Activated CD4-positive, alpha-beta T cell treated with anti-CD3 and anti-CD28 coated beads for 48 hours (primary cell): Measurements from ENCODE around the gene DEPDC7.
"Not testable (repeated sequence)": the region's sequence is repeated elsewhere in the genome, so short reads cannot be mapped to it uniquely, and the experiment has no call there.

Source experiments
- DNase-seq: peaks from one replicate; pipeline ENCODE4 v3.0.0-alpha.2; 2020

Gene DEPDC7

DNA sequence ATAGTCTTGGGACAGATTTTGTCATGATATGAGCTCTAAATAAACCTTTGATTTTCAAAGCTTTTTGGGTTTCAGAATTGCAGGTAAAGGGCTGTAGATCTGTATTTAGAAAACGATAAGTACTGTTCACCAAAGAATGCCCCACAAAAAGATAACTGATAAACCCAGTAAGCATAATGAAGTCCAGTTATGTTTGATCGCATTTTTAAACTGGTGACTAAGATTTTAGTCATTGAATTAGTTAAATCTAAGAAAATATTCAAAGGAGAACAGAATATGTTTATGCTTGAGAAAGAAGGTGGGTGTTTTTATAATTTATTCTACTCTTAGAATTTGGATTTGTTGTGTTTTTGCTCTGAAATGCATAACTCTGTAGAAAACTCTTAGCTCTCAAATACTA, 11.6 kb downstream of the DEPDC7 start:
- DNase-seq = no peak

DNA sequence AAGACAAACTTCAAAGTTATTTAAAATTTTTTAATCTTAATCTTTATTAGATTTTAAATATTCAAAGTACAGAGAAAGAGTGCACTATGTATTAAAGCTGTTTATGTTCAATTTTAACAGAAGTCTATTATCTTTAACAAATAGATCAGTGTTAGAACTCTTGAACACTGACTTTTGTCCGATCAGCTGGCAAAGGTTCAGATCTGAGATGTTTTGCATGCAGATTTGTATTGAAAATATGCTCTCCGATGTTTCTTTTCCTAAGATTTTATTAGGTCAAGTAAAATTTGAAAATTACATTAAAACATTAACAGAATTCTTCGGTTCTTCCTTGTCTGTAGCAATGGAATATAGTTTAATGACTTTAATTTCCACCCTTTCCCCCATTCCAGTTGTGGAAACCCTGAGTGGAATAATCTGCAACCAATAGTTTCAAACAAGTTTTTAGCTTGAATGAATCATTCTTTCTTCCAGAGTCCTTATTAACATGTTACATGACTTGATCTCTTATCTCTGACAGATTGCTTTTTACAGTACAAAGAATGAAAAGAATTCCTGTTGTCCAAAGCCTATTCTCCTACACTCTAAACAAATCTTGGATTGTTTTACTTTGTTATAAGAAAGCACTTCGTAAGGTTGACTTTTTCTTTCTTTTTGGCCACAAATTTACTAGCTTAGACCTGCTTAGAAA, 12.3 kb downstream of the DEPDC7 start:
- DNase-seq = no peak

DNA sequence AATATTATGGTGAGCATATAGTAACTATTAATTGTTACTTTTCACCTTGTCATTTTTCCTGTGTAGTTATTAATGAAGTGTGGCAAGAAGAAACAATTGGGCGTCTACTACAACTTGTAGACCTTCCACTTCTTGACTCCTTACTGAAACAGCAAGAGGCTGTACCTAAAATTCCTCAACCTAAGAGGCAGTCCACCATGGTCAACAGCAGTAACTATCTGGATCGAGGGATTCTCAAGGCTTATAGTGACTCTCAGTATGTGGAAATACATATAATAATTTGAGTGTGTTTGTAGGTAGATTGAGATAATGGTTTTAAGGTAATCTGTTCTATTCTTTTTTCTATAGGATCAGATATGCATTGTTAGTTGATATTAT, 12.8 kb downstream of the DEPDC7 start:
- no peak for DNase-seq

DNA sequence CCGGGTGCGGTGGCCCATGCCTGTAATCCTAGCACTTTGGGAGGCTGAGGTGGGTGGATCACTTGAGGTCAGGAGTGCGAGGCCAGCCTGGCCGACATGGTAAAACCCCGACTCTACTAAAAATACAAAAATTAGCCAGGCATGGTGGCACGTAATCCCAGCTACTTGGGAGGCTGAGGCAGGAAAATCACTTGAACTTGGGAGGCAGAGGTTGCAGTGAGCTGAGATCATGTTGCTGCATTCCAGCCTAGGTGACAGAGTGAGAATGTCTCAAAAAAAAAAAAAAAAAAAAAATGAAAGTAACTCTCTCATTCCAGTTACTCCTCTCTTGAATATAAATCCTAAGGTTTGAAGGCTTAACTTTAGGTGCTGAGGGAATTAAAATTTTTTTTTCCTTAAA, 13.5 kb downstream of the DEPDC7 start:
- not testable (repeated sequence) for DNase-seq

DNA sequence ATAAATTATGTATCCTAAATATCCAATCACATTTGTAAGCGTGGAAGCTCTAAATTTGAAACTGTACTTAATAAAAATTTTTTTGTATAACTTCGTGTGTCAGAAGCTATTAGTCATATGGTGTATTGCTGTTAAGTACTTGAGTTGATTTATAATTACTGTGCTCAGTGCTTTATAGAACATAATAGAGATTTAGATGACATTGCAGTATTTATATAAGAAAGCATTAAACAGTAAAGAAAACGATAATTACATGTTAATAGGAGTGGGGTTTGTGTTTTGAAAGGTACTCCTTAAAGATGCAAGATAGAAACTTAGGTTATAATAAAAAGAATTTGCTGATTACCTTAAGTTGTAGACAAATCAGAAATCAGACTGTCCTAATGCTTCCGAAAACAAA, 17.8 kb downstream of the DEPDC7 start:
- DNase-seq = no peak

DNA sequence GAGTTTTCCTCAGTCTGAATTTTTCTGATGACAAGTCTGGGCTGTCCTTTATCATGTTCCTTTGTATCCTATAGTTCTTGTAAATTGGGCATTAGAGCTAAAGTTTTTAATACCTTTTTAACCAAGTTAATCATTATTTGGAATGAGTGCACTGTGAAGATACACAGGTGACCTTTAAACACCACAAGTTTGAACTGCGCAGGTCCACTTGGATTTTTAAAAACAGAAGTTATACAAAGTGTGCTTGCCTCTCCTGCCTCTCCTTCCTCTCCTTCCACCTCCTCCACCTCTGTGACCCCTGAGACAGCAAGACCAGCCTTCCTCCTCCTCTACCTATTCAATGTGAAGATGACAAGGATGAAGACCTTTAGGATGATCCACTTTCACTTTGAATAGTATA, 19.3 kb downstream of the DEPDC7 start:
- no peak for DNase-seq

DNA sequence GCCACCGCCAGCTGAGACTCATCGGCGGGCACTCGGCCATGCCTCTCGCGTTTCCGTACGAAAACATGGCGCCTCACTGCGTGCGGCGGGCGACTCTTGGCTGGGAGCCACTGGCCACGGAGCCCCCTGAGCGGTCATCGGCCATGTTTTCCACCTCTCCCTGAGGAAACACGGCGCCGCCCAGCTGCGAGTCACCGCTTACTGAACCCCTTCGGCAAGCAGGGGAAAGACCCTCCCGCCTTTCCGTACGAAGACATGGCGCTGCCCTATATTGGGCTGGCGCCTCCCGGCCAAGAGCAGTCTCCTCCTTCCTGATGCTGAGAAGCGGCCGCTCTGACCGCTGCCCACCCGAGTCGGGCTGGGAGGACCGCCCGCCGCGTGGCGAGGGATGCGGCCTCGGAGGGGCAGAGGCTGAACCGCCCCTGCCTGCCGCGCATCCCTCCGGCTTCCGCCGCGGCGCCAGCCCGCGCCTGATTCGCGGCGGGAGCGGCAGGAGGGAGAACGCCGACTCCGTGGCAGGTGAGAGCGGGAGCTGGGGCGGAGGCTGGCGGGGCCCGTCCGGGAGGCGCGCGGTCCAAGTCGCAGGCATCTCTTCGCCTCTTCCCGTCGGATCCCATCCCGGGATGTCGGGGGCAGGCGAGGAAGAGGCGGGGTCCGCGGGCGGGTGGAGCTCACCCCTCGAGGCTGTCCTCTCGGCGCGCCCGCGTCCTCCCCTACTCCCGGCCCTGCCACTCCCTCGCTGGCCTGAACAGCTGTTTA, 23.8 kb downstream of the DEPDC7 start, which contains the start of gene TCP11L1:
TSS of gene TCP11L1 (plus strand) at position 299 of the 759 bp plus-strand sequence. CDS start 4,202 bp downstream, outside the sequence.
- peak; percentile 88 for DNase-seq

DNA sequence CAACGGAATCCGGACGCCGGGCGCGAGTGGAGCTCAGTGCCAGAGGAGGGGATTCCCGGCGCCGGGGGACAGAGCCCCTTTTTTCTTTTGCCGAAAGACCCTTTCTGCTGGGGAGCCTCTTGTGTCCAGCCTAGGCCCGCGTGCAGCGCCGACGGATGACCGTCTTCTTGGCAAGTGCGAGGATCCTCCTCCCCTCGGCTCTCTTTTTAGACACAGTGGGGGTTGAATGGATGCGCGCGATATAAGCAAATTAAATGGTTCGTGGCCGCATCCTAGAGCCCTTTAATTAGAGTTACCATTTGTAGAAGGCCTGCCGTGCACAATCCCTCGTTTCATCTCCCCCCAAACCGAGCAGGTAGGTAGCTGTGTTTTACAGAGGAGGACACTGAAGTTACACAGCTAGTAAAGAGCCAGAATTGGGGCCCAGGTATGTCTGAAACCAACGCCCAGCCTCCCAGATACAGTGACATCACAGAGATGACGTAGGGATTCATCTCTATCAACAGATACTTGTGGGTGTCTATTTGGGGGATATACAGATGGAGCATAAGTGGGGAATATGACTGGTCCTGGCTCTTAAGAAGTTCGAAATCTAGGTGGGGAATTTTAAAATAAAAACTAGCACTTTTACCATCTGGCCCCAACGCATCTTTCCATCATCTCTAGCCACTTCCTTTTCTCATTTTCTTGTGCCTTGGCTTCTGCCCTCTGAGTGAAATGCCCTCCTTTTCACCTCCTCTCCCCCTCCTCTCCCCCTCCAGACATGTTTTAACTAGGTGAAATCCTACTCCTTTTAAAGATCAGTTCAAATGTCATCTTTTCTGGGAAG, 24.6 kb downstream of the DEPDC7 start:
- DNase-seq = peak; percentile 56

DNA sequence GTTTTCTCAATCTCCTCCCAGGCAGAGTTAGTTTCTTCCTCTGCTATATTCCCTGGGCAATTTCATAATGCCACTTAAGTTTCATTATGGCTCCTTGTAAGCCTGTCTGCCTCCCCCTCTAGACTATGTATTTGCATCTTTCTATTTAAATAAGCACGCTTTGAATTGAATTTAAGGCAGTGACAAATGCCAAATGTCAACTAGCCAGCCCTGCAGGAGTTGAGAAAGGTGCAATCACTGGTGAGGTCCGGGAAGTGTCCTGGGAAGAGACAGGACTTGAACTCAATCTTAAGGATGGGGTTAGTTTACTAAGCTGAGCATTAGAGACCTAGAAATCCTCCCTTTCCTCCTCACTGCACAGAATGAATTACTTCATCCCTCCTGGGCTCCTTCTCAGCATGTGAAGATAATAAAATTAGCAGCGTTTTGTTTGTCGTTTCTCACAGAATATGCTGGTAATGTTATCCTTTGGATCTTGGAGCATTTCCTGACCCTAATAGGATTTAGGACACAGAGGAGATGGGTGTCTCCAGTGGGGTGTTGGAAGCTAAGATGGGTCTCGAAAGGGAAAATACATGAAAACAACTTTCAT, 25.3 kb downstream of the DEPDC7 start:
- no peak for DNase-seq

DNA sequence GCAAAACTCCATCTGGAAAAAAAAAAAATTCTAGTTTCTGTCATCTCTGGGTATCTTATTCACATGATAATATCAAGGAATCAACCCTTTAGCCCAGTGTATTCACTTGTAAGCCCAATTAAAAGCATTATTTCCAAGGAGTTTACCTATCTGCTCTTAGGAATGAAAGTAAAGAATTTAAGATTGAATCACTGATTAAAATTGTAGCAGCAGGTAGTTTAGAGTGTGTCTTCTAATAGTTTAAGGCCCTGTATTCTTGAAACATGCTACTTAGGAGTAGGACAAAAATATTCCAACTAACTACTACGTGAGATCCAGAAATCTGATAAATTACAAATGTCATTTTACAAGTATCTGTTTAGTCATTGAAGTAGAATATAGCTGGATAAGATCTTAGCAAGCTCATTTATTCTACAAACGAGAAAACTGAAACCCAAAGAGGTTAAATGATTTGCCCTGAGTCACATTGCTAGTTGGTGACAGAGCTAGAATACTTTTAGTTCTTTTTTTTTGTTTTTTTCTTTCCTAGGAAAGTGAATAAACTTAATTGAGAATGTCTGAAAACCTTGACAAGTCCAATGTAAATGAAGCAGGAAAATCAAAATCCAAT, 27.6 kb downstream of the DEPDC7 start:
- no peak for DNase-seq

DNA sequence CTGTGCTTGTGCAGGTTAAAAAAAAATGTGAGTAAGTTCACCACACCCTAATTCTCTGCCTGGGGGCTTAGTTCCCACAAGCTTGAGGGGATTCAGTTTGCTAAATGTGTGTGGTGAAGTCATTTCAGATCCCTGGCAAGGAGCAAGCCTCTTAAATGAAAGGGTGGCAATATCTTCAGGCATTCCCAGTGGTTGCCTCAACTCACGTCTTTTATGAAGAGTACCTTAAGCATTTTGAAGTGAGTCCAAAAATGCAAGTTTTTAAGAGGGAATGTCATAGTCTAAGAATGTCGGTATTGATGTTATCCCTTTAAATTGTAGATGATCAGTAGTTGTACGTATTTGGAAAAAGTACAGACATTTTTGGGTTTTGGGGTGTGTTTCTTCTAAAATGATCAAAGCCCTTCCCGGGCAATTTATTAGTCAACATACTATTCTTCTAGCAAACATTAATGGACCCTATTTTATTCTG, 28.6 kb downstream of the DEPDC7 start:
- DNase-seq = no peak

DNA sequence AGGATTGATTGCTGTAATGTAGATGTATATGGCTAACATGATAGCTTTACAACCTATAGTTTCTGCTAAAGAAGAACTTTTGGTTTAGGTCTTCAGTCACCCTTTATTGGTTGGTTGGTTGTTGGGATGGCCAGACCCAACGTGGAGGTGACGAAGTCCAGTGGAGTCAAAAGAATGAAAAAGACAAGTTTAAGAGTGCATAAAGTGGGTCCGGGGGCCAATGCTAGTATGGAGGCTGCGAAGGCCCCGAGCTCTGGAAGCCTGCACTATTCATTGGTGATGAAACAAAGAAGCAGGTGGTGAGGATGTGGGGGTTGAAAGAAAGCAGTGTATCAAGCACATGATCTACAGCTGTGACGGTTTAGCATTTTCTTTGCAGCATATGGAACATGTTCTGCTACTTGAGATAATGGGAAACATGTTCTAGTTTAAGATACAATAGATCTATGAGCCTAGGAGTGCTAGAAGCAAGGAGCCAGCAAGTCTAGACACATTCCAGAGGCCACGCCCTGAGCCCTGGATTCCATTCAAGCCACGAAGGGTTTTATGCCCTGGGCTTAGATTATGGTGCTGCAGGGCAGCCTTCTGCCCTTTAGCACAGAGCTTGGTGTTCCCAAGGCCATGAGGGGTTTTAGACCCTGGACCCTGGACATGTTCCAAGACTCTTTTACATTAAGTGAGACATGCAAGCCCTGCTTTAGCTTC, 30.0 kb downstream of the DEPDC7 start:
- DNase-seq = no peak

DNA sequence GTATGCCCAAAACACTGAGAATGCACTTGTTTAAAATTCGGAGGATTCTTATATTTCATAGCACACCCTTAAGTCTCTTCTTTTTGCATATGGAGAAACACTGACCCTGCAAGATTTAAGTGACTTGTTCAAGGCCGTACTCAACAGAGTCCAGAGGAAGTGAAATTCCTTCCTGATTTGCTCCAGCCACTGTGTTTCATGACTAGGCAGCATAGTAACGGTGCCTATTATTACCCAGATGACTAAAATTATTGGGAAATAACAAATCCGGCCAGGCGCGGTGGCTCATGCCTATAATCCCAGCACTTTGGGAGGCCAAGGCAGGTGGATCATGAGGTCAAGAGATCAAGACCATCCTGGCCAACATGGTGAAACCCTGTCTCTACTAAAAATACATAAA, 33.0 kb downstream of the DEPDC7 start:
- DNase-seq = not testable (repeated sequence)

DNA sequence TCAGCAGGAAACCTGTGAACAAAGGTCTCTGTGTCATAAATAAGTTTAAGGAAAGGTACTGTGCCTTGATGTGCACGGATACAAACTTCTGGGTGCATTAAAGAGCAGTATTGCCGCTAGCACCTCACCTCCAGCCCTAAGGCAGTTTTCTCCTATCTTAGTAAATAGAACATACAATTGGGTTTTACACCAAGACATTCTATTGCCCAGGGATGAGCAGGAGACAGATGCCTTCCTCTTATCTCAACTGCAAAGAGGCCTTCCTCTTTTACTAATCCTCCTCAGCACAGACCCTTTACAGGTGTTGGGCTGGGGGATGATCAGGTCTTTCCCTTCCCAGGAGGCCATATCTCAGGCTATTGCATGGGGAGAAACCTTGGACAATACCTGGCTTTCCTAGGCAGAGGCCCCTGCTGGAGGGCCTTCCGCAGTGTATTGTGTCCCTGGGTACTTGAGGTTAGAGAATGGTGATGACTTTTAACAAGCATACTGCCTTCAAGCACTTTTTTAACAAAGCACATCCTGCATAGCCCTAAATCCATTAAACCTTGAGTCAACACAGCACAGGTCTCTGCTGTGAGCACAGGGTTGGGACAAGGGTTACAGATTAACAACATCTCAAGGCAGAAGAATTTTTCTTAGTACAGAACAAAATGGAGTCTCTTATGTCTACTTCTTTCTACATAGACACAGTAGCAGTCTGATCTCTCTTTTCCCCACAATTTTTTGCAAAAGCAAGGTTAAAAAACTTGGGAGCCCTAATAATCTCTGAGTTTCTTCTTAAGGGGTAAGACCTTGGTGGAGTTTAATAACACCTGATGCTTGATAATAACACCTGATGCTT, 34.1 kb downstream of the DEPDC7 start:
- DNase-seq = not testable (repeated sequence)

DNA sequence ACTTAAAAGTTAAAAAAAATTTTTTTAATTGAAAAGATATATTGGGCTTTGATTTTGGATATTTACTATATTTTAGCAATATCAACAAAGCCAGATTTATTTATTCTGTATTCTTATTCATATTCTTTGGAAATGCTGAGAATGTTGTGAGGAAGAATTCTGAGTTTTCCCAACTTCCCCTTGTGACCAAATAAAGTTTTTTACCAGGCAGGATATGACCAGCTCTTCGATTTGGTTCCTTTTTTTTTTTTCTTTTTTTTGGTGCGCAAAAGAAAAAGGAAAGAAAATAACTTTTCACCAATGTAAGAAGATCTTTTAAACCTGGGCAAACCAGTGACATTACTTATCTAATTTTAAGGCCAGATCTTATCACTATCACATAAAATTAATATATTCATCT, 36.6 kb downstream of the DEPDC7 start:
- DNase-seq = no peak

DNA sequence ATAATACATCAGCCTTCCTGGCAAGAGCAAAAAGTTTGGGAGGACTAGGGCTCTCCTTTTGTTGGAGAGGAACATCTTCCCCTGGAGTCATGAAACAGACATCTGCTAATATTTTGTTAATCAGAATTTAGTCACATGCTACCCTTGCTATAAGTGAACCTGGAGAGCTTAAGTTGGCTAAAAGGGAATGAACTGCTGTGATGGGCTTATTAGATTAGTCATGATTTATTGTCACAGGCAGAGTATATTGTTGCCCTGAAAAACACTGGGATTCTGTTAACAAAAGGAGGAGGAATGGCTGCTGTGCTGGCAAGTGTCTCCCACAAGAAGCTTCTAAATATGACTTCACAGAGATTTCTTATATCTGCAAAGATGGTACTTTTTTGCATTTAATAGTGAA, 39.7 kb downstream of the DEPDC7 start:
- no peak for DNase-seq

DNA sequence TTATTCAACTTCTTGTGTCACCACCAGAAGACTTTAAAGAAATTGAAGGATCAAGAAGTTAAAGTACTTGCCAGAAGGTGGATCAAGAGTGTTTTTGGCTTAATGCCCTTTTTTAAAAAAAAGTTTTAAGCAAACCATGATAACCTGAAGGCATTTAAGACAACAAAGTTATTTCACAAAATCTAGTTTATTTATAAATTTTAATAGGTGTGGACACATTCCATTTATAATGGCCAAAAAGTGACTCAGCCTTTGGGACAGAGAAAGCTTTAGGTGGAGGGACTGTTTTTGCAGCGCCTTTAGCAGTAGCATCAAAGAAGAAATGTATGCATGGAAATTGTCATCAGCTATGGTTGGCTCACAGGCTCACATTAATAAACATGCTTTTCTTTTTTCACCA, 41.6 kb downstream of the DEPDC7 start:
- DNase-seq = no peak

DNA sequence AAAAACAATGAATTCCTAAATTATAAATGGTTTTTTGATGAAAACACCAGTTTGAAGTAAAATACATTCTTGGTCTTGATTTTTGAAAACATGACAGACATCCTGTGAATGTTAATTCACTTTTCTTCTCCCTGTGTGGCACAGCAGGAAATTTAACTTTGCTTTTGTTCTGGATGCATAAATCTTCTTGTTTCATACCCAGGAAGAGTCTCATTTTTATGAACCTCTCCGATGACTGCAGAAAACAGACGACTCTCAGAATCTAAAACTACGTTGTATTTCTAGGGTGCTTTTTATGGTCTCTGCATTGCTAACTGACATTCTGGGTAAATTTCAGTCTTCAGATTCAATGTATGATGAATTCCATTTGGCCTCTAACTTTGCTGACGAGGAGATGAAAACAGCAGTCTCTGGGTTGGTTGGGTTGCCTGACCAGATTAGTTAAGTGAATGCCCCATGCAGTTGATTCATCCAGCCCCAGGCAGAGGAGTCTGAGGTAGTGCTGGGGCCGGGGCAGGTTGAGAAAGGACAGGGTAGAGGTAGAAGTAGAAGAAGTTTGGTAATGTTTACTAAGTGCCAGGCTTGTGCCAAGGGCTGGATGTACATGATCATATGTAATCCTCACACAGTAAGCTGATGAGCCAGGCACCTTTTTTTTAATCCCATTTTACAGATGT, 43.8 kb downstream of the DEPDC7 start:
- DNase-seq = no peak

DNA sequence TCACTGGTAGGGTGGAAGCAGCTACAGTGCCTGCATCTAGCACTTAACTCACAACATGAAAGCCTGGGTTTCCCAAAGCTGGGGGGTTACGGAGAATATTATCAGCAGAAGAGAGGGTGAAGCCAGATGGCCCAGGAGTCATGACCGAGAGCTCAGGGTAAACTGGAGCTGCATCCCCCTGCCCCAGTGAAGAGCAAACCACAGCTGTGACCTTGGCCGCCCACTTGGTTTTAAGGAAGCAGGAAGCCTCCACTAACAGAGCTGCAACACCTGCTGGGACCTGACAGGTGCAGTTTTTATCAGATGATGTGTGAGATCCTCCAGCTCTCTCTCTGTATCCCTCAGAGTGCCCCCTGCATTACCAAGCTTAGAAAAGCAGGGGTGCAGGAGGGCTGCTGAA, 44.6 kb downstream of the DEPDC7 start:
- no peak for DNase-seq

DNA sequence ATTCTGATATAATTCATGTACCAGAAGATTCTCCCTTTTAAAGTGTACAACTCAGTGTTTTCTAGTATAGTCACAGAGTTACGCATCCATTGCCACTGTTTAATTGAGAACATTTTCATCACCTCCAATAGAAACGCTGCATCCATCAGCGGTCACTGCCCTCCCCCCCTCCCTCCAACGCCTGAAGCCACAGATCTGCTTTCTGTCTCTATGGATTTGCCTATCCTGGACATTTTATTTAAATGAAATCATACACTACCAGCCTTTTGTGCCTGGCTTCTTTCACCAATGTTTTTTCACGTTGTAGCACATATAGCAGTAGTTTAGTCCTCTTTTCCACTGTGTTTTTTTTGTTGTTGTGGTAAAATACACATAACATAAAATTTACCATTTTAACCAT, 46.5 kb downstream of the DEPDC7 start:
- no peak for DNase-seq
